ENCODE measurements around the gene RBM19.

GRCh38 chr12:113994051-113994450, 27.9 kb upstream of the RBM19 start:
- TF ChIP-seq, protein P1, sequence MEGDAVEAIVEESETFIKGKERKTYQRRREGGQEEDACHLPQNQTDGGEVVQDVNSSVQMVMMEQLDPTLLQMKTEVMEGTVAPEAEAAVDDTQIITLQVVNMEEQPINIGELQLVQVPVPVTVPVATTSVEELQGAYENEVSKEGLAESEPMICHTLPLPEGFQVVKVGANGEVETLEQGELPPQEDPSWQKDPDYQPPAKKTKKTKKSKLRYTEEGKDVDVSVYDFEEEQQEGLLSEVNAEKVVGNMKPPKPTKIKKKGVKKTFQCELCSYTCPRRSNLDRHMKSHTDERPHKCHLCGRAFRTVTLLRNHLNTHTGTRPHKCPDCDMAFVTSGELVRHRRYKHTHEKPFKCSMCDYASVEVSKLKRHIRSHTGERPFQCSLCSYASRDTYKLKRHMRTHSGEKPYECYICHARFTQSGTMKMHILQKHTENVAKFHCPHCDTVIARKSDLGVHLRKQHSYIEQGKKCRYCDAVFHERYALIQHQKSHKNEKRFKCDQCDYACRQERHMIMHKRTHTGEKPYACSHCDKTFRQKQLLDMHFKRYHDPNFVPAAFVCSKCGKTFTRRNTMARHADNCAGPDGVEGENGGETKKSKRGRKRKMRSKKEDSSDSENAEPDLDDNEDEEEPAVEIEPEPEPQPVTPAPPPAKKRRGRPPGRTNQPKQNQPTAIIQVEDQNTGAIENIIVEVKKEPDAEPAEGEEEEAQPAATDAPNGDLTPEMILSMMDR (conservative IDR thresholded peaks at IDR 0.05 in 1 of 2, IDR thresholded peaks at IDR 0.05 in 1 of 2; ENCODE audit: extremely low read depth in 1 of 2, insufficient read depth in 1 of 2, low read depth in 1 of 2, low read length in 2 of 2) = no peak
- no peak for TF ChIP-seq EZH2 (IDR thresholded peaks at IDR 0.05; ENCODE audit: borderline replicate concordance, low read length)
